ENCODE measurements around the gene TP53I13. TPM values are rescaled to one million over a fixed set of nuclear protein-coding genes. Genes with fewer than 3 reads are reported as not detected.

Gene TP53I13
- total RNA-seq, 1 donor = 57.2 TPM

DNA sequence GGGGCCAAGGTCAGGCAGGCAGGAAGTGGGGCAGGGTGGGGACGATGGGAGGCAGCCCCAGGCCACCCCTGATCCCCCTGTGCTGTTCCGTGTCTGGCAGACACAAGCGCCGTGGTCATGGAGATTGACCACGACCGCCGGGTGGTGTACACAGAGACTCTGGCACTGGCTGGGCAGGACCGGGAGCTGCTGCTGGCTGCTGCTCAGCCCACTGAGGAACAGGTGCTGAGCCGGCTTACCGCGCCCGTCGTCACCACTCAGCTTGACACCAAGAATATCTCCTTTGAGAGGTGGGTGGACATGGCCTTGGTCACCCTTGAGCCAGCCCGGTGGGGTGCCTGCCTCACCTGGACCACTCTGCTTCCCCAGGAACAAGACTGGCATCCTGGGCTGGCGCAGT is 40.5 kb downstream of the TP53I13 start:
- Histone ChIP-seq H4K20me1 (ENCODE audit: insufficient read depth, low read length) (no peaks in the 10 kb centered on the region), H3K27ac (ENCODE audit: low read depth, low read length) (no peak overlapping the region), H3K9me3 (ENCODE audit: low read depth, low read length) (no peaks in the 10 kb centered on the region), H2AFZ (ENCODE audit: low read length) (no peak overlapping the region), H3K79me2 (ENCODE audit: insufficient read depth, low read length) (no peaks in the 10 kb centered on the region), H3K4me3 (ENCODE audit: insufficient read depth, low read length) (no peak overlapping the region), H3K4me1 (ENCODE audit: insufficient read depth, low read length) (peaks cover 6% of the 10 kb centered on the region), H3K4me2 (ENCODE audit: insufficient read depth, low read length) (no peak overlapping the region), H3K27me3 (ENCODE audit: insufficient read depth, low read length) (no peaks in the 10 kb centered on the region), H3K36me3 (ENCODE audit: insufficient read depth, low read length) (no peaks in the 10 kb centered on the region)
- DNase-seq (ENCODE audit: insufficient read length, low spot score, missing footprints) = peak; percentile 39
- TF ChIP-seq, protein P1, sequence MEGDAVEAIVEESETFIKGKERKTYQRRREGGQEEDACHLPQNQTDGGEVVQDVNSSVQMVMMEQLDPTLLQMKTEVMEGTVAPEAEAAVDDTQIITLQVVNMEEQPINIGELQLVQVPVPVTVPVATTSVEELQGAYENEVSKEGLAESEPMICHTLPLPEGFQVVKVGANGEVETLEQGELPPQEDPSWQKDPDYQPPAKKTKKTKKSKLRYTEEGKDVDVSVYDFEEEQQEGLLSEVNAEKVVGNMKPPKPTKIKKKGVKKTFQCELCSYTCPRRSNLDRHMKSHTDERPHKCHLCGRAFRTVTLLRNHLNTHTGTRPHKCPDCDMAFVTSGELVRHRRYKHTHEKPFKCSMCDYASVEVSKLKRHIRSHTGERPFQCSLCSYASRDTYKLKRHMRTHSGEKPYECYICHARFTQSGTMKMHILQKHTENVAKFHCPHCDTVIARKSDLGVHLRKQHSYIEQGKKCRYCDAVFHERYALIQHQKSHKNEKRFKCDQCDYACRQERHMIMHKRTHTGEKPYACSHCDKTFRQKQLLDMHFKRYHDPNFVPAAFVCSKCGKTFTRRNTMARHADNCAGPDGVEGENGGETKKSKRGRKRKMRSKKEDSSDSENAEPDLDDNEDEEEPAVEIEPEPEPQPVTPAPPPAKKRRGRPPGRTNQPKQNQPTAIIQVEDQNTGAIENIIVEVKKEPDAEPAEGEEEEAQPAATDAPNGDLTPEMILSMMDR (IDR thresholded peaks at IDR 0.05; ENCODE audit: extremely low read depth, low read depth, low read length) = no peak

- Histone ChIP-seq H3K79me2 (ENCODE audit: insufficient read depth, low read length) (no peaks in the 10 kb centered on the region), H4K20me1 (ENCODE audit: insufficient read depth, low read length) (no peaks in the 10 kb centered on the region), H3K4me1 (ENCODE audit: insufficient read depth, low read length) (peaks cover 6% of the 10 kb centered on the region), H2AFZ (ENCODE audit: low read length) (no peak overlapping the region), H3K9me3 (ENCODE audit: low read depth, low read length) (no peaks in the 10 kb centered on the region), H3K36me3 (ENCODE audit: insufficient read depth, low read length) (no peaks in the 10 kb centered on the region), H3K4me3 (ENCODE audit: insufficient read depth, low read length) (no peak overlapping the region), H3K27ac (ENCODE audit: low read depth, low read length) (no peak overlapping the region), H3K27me3 (ENCODE audit: insufficient read depth, low read length) (no peaks in the 10 kb centered on the region), H3K4me2 (ENCODE audit: insufficient read depth, low read length) (no peak overlapping the region)
- peak; percentile 60 for DNase-seq (ENCODE audit: insufficient read length, low spot score, missing footprints)
- TF ChIP-seq, protein P1 (IDR thresholded peaks at IDR 0.05; ENCODE audit: extremely low read depth, low read depth, low read length) = no peak
These were observed 41.9 kb downstream of the TP53I13 start for GRCh38 chr17:29610395-29610794.

DNA sequence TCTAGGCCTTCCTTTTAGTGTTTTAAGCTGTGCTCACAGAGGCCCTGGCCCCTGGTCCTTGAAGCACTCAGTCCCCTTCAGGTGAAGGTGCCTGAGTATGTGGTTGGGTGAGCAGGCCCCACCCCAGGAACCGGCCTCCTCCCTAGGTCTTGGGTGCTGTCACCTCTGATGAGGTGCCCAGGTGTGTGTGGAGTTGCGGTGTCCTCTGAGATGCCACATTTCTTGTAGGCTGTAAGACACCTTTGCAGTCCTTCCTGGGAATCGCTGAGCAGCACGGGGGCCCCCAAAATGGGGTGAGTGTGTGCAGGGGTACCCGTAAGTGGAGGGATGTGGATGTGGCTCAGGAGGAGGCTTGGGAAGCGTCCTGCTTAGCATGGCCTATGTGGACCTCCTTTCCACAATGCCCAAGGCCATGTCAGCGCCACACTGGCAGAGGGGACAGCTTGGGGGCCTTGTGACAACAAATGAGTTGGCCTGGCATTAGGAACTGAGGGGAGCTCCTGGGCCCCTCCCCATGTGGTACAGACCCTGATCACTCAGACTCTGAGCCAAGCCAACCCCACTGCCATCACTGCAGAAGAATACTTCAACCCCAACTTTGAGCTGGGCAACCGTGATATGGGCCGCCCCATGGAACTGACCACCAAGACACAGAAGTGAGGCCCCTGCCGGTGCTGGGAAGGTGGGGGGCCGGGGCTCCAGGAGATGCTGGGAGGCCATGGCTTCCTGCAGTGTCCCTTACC is 43.0 kb downstream of the TP53I13 start:
- no peaks in the 10 kb centered on the region for H3K9me3 ChIP-seq (ENCODE audit: low read depth, low read length)
- no peaks in the 10 kb centered on the region for H4K20me1 ChIP-seq (ENCODE audit: insufficient read depth, low read length)
- no peak overlapping the region for H3K4me3 ChIP-seq (ENCODE audit: insufficient read depth, low read length)
- H3K36me3 ChIP-seq (ENCODE audit: insufficient read depth, low read length) = no peaks in the 10 kb centered on the region
- DNase-seq (ENCODE audit: insufficient read length, low spot score, missing footprints) = peak; percentile 74
- H2AFZ ChIP-seq (ENCODE audit: low read length) = no peak overlapping the region
- no peak overlapping the region for H3K27ac ChIP-seq (ENCODE audit: low read depth, low read length)
- no peaks in the 10 kb centered on the region for H3K27me3 ChIP-seq (ENCODE audit: insufficient read depth, low read length)
- no peaks in the 10 kb centered on the region for H3K79me2 ChIP-seq (ENCODE audit: insufficient read depth, low read length)
- TF ChIP-seq, protein P1 (IDR thresholded peaks at IDR 0.05; ENCODE audit: extremely low read depth, low read depth, low read length) = no peak
- H3K4me2 ChIP-seq (ENCODE audit: insufficient read depth, low read length) = no peak overlapping the region
- peaks cover 6% of the 10 kb centered on the region for H3K4me1 ChIP-seq (ENCODE audit: insufficient read depth, low read length)

- H3K27ac ChIP-seq (ENCODE audit: low read depth, low read length) = no peak overlapping the region
- TF ChIP-seq, protein P1 (IDR thresholded peaks at IDR 0.05; ENCODE audit: extremely low read depth, low read depth, low read length) = no peak
- no peaks in the 10 kb centered on the region for H3K79me2 ChIP-seq (ENCODE audit: insufficient read depth, low read length)
- peaks cover 6% of the 10 kb centered on the region for H3K4me1 ChIP-seq (ENCODE audit: insufficient read depth, low read length)
- H3K4me2 ChIP-seq (ENCODE audit: insufficient read depth, low read length) = no peak overlapping the region
- no peaks in the 10 kb centered on the region for H3K27me3 ChIP-seq (ENCODE audit: insufficient read depth, low read length)
- H3K36me3 ChIP-seq (ENCODE audit: insufficient read depth, low read length) = no peaks in the 10 kb centered on the region
- H3K9me3 ChIP-seq (ENCODE audit: low read depth, low read length) = no peaks in the 10 kb centered on the region
- no peak overlapping the region for H3K4me3 ChIP-seq (ENCODE audit: insufficient read depth, low read length)
- DNase-seq (ENCODE audit: insufficient read length, low spot score, missing footprints) = peak; percentile 59
- H4K20me1 ChIP-seq (ENCODE audit: insufficient read depth, low read length) = no peaks in the 10 kb centered on the region
- no peak overlapping the region for H2AFZ ChIP-seq (ENCODE audit: low read length)
These were observed 43.5 kb downstream of the TP53I13 start for GRCh38 chr17:29612094-29612403.
